Astrocyte of the cerebellum (primary cell): ENCODE results near the gene MXD4.

Experiments used
- DNase-seq: peaks from one replicate; pipeline ENCODE4 v3.0.0-alpha.2; 2011; ENCODE audit warnings: low read depth
- H3K4me3 ChIP-seq: 2 replicates; pipeline ENCODE4 v1.5.1; 2011; ENCODE audit warnings: mild to moderate bottlenecking, low read depth, low read length, moderate library complexity
- in situ Hi-C: cut with HindIII; loops from 2 replicates; pipeline ENCODE4 v1.10.0; 2017; ENCODE audit warnings: low sequenced_read_pairs
- TF ChIP-seq, protein P1 (sequence below): IDR thresholded peaks from 2 replicates; pipeline ENCODE4 v1.5.1; 2012; ENCODE audit warnings: low read length, low read depth, moderate library complexity, mild to moderate bottlenecking; ENCODE audit errors: missing control alignments

The MXD4 gene

DNA sequence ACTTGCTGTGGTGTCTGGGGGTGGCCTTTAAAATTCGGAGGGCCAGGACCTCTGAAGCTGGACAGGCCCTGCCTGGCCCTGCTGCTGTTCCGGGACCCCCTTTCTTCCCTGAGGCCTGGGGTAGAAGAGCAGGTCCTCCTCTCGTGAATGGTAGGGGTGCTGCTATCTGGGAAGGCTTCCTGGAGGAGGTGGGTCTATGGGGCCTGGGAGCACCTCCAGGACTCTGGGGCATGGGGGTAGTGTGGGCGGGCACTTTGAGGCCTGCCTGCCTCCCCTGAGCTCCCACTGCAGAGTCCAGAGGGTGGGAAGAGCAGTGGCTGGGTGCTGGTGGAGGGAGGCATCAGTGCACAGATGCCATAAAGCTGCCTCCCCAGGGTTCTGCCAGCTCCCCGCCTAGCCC lies 4.9 kb upstream of the MXD4 start:
- DNase-seq, result no peak
- TF ChIP-seq, protein P1, sequence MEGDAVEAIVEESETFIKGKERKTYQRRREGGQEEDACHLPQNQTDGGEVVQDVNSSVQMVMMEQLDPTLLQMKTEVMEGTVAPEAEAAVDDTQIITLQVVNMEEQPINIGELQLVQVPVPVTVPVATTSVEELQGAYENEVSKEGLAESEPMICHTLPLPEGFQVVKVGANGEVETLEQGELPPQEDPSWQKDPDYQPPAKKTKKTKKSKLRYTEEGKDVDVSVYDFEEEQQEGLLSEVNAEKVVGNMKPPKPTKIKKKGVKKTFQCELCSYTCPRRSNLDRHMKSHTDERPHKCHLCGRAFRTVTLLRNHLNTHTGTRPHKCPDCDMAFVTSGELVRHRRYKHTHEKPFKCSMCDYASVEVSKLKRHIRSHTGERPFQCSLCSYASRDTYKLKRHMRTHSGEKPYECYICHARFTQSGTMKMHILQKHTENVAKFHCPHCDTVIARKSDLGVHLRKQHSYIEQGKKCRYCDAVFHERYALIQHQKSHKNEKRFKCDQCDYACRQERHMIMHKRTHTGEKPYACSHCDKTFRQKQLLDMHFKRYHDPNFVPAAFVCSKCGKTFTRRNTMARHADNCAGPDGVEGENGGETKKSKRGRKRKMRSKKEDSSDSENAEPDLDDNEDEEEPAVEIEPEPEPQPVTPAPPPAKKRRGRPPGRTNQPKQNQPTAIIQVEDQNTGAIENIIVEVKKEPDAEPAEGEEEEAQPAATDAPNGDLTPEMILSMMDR, result no peak
- H3K4me3 ChIP-seq, result no peak overlapping the region
- in situ Hi-C loops, result no loop called here

DNA sequence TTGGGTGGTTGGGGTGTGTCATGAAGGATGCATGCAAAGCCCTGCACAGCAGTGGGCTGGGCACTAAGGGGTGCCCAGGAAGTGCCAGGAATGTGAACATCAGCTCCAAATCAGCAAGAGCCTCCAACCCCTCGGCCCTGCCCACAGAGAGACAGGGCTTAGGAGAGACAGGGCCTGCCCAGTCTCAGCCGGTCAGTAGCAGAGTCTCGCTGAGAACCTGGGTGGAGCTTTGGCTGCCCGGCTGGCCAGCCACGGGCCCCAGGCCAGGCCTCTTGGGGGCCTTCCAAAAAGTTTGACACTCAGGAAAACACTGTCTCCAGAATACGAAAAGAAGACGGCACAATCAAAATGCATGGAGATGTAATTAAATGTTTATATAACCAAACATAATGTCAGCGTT lies 4.3 kb upstream of the MXD4 start:
- no peak for DNase-seq
- no peak overlapping the region for H3K4me3 ChIP-seq
- TF ChIP-seq, protein P1, result no peak
- in situ Hi-C loops, result no loop called here

DNA sequence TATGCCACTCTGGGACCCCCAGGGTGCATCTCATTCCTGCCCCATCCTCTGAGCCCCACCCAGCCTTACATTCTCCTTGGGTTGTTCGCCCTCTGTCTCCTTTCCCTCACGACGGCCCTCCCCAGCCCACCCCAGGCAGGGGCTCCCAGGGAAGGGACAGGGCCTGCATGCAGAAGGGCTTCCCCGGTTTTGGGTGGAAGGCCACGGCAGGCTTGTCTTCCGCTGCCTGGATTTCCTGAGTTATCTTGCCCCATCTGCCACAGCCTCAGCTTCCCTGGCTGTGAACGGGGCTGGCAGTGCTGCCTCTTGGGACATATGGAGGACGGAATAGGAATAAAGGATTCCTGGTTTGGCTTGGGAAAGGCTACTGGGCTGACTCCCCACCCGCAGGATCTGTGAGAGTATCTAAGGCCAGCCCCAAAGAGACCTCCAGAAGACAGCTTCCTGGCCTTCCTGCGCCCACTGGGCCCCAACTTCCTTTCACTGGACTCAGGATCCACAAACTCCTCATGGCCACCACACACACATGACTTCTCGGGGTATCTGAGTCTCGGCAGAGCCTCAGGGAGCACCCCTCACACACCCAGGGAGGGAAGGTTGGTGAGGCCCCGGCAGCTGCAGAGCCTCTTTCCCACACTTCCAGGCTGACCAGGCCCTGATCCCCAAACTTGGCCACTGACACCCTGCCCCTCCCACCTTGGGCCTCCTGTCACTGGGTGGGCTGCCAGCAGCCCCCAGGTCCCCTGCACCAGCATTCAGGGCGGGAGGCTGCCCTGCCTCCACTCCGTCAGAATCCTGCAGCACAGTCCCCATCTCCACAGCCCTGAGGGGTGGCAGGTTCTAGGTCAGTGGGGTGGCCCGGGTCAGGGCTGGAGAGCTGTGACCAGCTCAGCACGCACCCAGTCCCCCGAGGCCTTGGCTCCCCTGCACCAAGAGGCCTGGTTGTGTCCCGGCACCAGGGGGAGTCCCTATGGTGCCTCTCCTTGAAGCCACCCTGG lies 3.5 kb upstream of the MXD4 start:
- TF ChIP-seq, protein P1, result no peak

DNA sequence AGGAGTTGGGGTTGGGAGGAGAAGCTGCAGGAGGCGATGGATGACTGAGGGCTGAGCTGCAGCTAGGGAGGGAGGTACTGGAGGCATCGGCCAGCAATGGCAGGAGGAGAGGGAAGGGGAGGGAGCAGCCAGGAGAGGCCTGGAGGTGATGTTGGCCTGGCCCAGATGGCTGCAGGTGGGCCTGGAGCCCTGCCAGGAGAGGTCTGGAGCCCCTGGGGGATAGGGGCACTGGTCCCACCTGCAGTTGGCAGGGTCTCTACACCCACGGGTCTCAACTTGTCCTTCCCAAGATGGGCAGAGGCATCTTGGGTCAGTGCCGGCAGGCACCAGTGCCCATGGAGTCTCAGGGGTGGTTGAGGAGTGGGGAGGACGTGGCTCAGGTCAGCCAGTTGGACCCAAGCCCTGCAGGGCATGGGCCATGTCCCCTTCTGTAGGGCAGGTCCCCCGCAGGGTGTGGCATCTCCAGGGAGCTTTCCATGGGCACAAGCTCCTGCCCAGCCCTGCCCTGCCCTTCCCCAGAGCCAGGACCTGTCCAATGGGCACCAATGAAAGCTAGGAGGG lies 2.7 kb upstream of the MXD4 start:
- in situ Hi-C loops, result no loop called here
- DNase-seq, result no peak
- no peak overlapping the region for H3K4me3 ChIP-seq
- TF ChIP-seq, protein P1, result no peak

More for the DNA sequence above, 3.5 kb upstream of the MXD4 start:
- no peak for DNase-seq
- no peak overlapping the region for H3K4me3 ChIP-seq
- in situ Hi-C loops, result no loop called here

DNA sequence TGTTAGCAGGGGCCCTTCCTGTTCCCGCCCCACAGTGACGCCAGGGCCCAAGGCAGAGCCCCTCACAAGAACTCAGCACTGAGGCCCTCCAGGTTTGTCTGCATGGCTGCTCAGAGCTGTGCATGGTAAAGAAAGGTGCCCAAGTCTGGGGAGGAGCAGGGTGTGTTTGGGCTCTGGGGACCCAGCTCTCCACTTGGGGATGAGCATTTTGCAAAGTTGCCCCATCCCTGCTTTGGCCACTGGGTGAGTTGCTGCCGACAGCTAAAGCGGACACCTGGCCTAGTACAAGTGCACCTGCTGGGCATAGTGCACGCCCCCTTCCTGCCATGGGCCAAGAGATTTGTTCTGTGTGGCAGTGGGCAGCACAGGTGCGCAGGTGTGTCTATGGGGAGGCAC lies 2.0 kb upstream of the MXD4 start:
- in situ Hi-C loops, result no loop called here
- DNase-seq, result no peak
- TF ChIP-seq, protein P1, result no peak
- no peak overlapping the region for H3K4me3 ChIP-seq

DNA sequence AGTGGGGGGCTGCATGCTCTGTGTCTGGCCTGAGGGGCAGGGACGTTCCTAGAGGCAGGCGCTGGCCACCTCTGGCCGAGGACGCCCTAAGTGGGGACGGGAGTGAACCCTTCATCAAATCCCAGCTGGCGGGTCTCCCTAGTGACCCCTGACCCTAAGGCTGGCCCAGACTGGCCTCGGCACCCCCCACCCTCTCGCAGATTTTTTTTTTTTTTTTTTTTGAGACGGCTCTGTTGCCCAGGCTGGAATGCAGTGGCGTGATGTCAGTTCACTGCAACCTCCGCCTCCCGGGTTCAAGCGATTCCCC lies 988 bp upstream of the MXD4 start:
- TF ChIP-seq, protein P1, result no peak
- no peak for DNase-seq
- peak overlapping the region; percentile 53 for H3K4me3 ChIP-seq
- in situ Hi-C loops, result no loop called here
